H1 (cell line): ENCODE results near the gene BSN. TPM values are rescaled to one million over a fixed set of nuclear protein-coding genes. Genes with fewer than 3 reads are reported as not detected.

ENCODE experiments used
- HDAC6 ChIP-seq: IDR thresholded peaks from one replicate; pipeline ENCODE4 v1.7.1; 2012; ENCODE audit warnings: low read depth, mild to moderate bottlenecking, inconsistent platforms, low read length, moderate library complexity
- NANOG ChIP-seq: IDR thresholded peaks from 2 replicates; pipeline ENCODE4 v1.6.1; 2011; ENCODE audit warnings: low read length, low read depth, mild to moderate bottlenecking, inconsistent platforms; ENCODE audit not compliant: insufficient read depth, poor library complexity, severe bottlenecking
- NRF1 ChIP-seq: IDR thresholded peaks from 2 replicates; pipeline ENCODE4 v1.6.1; 2011; ENCODE audit warnings: mild to moderate bottlenecking, low read depth, low read length, improper control_type of control experiment
- POU5F1 ChIP-seq: IDR thresholded peaks from 2 replicates; pipeline ENCODE4 v1.6.1; 2011; ENCODE audit warnings: low read depth, mild to moderate bottlenecking, low read length, moderate library complexity
- SAP30 ChIP-seq: fragments of 300-600 bp; sonication (generic); IDR thresholded peaks from 2 replicates; pipeline ENCODE4 v1.7.1; 2012; ENCODE audit warnings: low read length, moderate library complexity, mild to moderate bottlenecking, inconsistent platforms; ENCODE audit not compliant: insufficient read depth, insufficient replicate concordance
- SIX5 ChIP-seq: IDR thresholded peaks from 2 replicates; pipeline ENCODE4 v1.6.1; 2011; ENCODE audit warnings: mild to moderate bottlenecking, low read depth, low read length
- polyA plus RNA-seq, 7 experiments: library from polyadenylated mRNA; depleted of rRNA in 3 of 7; stranded (reverse) in 5 of 7; unstranded in 2 of 7; fragments of >200 nt in 5 of 7; fragments of 200-250 nt in 2 of 7; gene quantifications; 1 replicate in 5 of 7; 2 replicates in 1 of 7; 4 replicates in 1 of 7; pipeline versions ENCODE4 v1.2.1 to v1.2.3, GENCODE V29; 2011 to 2013; ENCODE audit warnings: missing spikeins in 2 of 7, mixed read lengths in 2 of 7
- total RNA-seq: library from RNA; stranded (reverse); fragmentation: NEBNext Ultra II Directional; extraction: Animal tissue kit (Norgen Biotek cat#: 25700); gene quantifications from 2 replicates; pipeline ENCODE4 v1.2.1, GENCODE V29; 2021
- TF ChIP-seq, protein P1 (sequence below): fragments of 300-600 bp; sonication (generic); IDR thresholded peaks from 2 replicates; pipeline ENCODE4 v1.7.1; 2012; ENCODE audit warnings: low read length, moderate library complexity, mild to moderate bottlenecking, inconsistent platforms; ENCODE audit not compliant: insufficient replicate concordance

The BSN gene
- total and polyA plus RNA-seq, 2 of the 8 experiments (the other 6 are each of a cell fraction or from before 2014, with no cell fraction given), result 0.60 to 3.0 TPM

DNA sequence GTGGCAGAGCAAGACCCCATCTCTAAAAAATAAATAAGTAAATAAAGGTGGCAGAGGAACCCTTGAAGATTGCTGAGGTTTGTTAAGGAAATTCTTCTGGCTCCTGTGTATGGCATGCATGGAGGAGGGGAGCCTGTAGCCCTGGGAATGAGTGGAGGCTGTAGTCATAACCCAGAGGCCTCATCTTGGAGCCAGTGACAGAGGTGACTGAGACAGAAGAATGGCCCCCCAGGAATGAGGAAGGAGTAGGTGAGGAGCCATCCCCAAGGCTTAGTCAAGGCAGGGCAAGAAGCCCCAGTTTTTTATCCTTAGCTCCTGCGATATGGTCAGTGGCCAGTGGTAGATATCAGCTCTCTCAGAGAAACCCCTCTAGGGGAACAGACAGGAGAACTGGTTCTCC is 46.5 kb downstream of the BSN start (continued):
- TF ChIP-seq, protein P1, sequence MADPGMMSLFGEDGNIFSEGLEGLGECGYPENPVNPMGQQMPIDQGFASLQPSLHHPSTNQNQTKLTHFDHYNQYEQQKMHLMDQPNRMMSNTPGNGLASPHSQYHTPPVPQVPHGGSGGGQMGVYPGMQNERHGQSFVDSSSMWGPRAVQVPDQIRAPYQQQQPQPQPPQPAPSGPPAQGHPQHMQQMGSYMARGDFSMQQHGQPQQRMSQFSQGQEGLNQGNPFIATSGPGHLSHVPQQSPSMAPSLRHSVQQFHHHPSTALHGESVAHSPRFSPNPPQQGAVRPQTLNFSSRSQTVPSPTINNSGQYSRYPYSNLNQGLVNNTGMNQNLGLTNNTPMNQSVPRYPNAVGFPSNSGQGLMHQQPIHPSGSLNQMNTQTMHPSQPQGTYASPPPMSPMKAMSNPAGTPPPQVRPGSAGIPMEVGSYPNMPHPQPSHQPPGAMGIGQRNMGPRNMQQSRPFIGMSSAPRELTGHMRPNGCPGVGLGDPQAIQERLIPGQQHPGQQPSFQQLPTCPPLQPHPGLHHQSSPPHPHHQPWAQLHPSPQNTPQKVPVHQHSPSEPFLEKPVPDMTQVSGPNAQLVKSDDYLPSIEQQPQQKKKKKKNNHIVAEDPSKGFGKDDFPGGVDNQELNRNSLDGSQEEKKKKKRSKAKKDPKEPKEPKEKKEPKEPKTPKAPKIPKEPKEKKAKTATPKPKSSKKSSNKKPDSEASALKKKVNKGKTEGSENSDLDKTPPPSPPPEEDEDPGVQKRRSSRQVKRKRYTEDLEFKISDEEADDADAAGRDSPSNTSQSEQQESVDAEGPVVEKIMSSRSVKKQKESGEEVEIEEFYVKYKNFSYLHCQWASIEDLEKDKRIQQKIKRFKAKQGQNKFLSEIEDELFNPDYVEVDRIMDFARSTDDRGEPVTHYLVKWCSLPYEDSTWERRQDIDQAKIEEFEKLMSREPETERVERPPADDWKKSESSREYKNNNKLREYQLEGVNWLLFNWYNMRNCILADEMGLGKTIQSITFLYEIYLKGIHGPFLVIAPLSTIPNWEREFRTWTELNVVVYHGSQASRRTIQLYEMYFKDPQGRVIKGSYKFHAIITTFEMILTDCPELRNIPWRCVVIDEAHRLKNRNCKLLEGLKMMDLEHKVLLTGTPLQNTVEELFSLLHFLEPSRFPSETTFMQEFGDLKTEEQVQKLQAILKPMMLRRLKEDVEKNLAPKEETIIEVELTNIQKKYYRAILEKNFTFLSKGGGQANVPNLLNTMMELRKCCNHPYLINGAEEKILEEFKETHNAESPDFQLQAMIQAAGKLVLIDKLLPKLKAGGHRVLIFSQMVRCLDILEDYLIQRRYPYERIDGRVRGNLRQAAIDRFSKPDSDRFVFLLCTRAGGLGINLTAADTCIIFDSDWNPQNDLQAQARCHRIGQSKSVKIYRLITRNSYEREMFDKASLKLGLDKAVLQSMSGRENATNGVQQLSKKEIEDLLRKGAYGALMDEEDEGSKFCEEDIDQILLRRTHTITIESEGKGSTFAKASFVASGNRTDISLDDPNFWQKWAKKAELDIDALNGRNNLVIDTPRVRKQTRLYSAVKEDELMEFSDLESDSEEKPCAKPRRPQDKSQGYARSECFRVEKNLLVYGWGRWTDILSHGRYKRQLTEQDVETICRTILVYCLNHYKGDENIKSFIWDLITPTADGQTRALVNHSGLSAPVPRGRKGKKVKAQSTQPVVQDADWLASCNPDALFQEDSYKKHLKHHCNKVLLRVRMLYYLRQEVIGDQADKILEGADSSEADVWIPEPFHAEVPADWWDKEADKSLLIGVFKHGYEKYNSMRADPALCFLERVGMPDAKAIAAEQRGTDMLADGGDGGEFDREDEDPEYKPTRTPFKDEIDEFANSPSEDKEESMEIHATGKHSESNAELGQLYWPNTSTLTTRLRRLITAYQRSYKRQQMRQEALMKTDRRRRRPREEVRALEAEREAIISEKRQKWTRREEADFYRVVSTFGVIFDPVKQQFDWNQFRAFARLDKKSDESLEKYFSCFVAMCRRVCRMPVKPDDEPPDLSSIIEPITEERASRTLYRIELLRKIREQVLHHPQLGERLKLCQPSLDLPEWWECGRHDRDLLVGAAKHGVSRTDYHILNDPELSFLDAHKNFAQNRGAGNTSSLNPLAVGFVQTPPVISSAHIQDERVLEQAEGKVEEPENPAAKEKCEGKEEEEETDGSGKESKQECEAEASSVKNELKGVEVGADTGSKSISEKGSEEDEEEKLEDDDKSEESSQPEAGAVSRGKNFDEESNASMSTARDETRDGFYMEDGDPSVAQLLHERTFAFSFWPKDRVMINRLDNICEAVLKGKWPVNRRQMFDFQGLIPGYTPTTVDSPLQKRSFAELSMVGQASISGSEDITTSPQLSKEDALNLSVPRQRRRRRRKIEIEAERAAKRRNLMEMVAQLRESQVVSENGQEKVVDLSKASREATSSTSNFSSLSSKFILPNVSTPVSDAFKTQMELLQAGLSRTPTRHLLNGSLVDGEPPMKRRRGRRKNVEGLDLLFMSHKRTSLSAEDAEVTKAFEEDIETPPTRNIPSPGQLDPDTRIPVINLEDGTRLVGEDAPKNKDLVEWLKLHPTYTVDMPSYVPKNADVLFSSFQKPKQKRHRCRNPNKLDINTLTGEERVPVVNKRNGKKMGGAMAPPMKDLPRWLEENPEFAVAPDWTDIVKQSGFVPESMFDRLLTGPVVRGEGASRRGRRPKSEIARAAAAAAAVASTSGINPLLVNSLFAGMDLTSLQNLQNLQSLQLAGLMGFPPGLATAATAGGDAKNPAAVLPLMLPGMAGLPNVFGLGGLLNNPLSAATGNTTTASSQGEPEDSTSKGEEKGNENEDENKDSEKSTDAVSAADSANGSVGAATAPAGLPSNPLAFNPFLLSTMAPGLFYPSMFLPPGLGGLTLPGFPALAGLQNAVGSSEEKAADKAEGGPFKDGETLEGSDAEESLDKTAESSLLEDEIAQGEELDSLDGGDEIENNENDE, result no peak
- no peak for TF ChIP-seq NRF1
- TF ChIP-seq SAP30, result no peak
- TF ChIP-seq HDAC6, result no peak
- no peak for TF ChIP-seq SIX5
- TF ChIP-seq POU5F1, result no peak
- no peak for TF ChIP-seq NANOG
- TF ChIP-seq, all 59 proteins: peak for 0
